NK-92 (cell line): ENCODE measurements around the gene SERHL2.
"Not testable (repeated sequence)": the region's sequence is repeated elsewhere in the genome, so short reads cannot be mapped to it uniquely, and the experiment has no call there.

Experiments used
- DNase-seq: peaks from one replicate; lab custom pipeline; 2025; ENCODE audit not compliant: unreplicated experiment; lab: John Stamatoyannopoulos, UW

SERHL2 gene

DNA sequence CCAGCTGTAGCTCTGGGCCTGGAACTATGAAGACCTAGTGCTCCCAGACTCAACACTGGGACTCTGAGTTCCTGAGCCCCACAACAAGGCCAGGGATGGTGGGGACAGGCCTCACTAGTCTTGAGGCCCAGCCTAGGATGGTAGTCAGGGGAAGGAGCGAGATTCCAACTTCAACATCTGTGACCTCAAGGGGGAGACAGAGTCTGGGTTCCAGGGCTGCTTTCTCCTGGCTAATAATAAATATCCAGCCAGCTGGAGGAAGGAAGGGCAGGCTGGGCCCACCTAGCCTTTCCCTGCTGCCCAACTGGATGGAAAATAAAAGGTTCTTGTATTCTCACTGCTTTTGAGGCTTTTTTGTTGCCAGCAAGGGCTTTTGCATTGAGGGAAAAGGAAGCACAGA lies 20.3 kb downstream of the SERHL2 start:
- not testable (repeated sequence) for DNase-seq

DNA sequence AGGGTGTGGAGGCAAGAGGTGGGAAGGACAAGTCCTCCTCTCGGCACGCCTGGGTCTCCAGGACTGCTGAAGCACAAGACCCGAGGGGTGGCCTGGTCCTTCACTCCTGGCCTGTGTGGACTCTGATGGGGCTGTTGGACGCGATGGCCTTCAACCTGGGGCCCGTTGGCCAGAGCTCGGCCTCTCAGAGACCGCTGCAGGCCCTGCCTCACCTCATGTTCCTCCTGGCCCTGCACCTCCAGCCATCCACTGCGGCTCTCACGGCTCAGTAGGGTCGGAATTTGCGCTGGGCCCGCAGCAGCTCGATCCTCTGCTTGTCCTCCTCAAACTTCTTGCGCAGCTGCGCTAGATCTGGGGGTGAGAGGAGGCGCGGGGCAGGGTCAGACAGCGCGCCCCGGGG lies 20.7 kb downstream of the SERHL2 start:
- not testable (repeated sequence) for DNase-seq

DNA sequence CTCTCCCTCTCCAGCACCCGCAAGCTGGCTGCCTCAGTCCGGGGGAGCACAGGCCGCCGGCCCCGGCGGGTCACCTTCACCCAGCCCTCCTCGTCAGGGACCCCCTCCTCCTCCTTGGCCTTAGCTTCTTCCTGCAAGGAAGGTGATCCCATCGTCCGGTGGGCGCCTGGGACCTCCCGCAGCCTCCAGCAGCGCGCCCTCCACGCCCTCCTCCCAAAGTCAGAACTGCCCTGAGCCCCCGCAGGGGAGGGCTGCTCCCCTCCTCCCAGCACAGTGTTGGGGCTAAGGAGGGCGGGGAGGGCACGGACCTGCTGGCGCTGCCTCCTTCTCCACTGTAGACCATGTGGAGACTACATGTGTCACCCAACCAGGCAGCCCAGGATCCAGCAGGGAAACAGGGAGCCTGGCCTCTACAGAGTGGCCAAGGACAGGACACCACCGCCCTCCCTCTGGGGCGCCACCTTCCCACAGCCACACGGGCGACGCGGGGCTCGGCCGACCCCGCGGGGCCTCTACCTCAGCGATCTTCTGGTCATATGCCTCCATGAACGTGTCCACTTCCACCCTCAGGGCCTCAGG lies 22.3 kb downstream of the SERHL2 start:
- not testable (repeated sequence) for DNase-seq

DNA sequence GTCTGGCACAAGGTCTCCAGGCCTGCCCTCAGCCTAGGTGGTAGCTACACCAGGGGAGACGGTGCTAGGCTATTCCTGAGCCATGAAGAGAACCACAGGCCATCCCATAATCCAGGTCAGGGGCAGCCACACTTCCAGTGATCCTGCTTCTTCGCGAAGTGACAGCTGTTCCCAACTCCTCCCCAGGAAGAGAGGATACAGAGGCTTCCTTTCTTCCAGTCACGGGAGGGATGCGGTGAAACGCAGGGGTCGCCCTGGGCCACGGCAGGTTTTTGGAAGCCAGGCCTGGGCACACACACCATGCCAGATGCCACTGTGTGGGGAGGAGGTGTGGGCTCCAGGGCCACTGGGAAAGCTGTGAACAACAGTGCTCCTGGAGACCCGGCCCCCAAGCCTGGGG lies 23.4 kb downstream of the SERHL2 start:
- DNase-seq = not testable (repeated sequence)

- no peak for DNase-seq
These were observed 24.0 kb downstream of the SERHL2 start for GRCh38 chr22:42577623-42578240.

- DNase-seq = not testable (repeated sequence)
These were observed 26.3 kb downstream of the SERHL2 start for GRCh38 chr22:42580040-42580439.

GRCh38 chr22:42581194-42581761 lies 27.5 kb downstream of the SERHL2 start:
- not testable (repeated sequence) for DNase-seq

- DNase-seq = no peak
These were observed 28.3 kb downstream of the SERHL2 start for GRCh38 chr22:42581762-42582716.

DNA sequence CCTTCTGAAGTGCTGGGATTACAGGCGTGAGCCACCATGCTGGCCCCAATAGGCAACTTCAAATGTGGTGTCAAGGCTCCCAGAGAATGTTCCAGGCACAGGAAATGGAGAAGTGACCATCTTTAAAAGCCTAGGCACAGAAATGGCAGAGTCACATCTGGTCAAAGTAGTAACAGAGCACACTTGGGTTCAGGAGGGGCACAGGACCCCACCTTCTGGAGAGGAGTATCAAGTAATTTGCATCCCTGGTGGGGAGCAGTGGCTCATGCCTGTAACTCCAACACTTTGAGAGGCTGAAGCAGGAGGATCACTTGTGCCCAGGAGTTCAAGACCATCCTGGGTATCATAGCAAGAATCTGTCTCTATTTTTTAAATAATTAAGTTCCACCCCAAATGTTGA lies 29.2 kb downstream of the SERHL2 start:
- DNase-seq = no peak

DNA sequence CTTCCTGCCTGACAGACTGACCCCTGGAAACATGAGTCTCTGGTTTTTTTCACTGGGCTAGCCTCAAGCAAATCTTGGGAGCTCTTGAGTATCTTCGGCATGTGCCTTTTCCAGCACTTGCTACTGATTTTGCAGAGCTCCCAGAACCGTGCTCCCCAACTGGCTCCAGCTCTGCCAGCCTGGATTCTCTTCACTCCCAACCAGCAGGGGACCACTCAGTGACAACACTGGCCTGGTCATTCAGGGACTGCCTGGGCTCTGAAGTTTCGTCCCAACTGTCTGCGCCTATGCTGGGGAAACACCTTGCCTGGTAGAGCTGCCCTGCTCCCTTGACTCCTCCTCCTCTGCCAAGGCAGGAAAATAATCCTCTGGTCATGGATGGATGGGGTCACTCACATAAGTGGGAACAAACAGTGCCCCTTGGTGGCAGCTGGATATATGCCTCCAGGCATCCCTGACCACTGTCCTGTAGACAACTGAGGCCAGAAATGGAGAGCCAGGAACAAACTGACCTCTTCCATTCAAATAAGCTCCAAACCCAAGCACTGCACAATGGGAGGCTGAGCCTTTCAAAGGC lies 30.7 kb downstream of the SERHL2 start:
- DNase-seq = no peak

- DNase-seq = no peak
These were observed 31.3 kb downstream of the SERHL2 start for GRCh38 chr22:42585096-42585495.

GRCh38 chr22:42586381-42586780 lies 32.6 kb downstream of the SERHL2 start:
- DNase-seq = no peak

DNA sequence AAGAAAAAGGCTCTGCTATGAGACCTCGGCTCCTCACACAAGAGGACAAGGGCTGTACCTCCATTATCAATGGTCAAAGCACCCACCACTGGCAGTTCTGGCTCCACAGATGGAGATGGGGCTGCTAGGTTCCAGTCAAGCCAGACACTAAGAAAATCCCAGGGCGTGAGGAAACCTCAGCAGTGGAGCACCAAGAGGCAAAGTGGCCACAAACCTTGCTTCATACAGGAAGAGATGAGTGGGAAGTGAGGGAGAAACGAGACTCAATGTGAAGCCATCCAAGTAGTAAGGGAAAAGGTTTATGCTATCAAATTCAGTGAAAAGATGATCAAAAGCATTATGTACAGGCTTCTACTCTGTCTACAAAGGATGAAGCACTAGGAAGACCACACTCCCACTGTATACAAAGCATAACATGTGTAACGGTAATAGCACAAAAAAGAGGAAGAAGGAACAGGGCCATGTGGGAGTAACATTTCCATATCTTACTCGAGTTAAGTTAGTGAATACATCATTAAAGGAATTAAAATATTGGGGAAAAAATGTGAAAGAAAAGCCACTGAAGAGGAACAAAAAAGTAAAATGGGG lies 33.9 kb downstream of the SERHL2 start:
- DNase-seq = no peak

- no peak for DNase-seq
These were observed 38.2 kb downstream of the SERHL2 start for GRCh38 chr22:42591987-42592386.

GRCh38 chr22:42595434-42595833 lies 41.7 kb downstream of the SERHL2 start:
- no peak for DNase-seq

DNA sequence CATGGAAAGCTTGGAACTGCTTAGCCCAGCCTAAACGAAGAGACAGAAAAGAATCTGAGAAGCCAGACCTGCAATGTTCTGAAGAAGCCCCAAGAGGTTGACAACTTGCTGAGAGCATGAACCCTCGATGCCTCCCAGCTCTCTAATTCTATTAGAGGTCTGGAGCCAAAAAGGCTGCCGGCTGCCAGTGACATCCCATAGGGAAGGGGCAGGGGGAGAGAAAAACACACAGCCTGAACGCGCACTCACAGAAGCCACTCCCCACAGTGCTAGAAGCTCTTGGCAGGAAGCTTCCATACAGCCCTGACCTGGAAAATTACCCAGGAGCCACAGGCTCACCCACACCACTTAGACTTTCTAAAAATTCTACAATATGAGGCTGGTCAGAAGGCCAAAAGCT lies 42.6 kb downstream of the SERHL2 start:
- DNase-seq = no peak

GRCh38 chr22:42596863-42597530 lies 43.2 kb downstream of the SERHL2 start:
- DNase-seq = no peak

- DNase-seq = no peak
These were observed 48.2 kb downstream of the SERHL2 start for GRCh38 chr22:42601879-42602465.

DNA sequence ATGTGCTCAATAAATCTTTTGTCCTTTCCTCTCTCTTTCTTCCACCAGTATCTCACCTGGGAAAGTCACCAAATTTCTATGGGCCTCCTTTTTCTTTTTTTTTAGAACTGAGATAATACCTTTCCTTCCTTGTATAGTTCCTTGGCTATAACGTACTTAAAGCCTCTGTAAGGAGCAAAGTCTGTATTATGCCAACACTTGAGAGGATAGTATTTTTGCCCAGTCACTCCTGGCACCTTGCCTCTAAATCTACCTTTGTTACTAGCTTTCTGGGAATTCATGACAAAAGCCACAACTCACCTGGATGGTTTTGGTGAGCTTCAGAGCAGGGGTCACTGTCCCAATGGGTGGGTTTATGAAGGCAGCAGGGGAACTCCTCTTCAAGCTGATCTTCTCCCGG lies 48.7 kb downstream of the SERHL2 start:
- no peak for DNase-seq

DNA sequence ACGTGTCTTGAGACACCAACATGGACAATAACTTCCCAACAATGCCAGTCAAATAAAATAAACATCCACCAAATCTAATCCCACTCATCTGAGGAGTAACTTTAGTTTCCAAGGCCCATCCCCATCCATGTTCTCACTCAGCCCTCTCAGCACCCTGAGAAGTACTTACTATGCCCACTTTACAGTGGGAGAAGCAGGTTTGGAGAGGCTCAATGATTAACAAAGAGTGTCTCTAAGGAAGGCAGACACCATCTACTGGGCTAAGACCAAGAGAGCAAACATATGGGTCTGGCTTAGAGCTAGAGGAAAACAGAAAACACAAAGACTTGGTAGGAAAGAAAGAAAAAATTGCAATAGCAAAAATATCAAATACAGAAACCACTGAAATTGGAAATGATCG lies 49.7 kb downstream of the SERHL2 start:
- DNase-seq = no peak
